GM12878 (cell line): ENCODE measurements around the gene OR7D4.
"Not testable (repeated sequence)": the region's sequence is repeated elsewhere in the genome, so short reads cannot be mapped to it uniquely, and the experiment has no call there.

Source experiments
- ASH2L ChIP-seq: fragments of 300-600, 200-600 bp; sonication (generic); IDR thresholded peaks from 2 replicates; pipeline ENCODE4 v1.6.1; 2017; ENCODE audit warnings: low read depth, mild to moderate bottlenecking, borderline replicate concordance
- BRCA1 ChIP-seq: IDR thresholded peaks from 2 replicates; pipeline ENCODE4 v1.6.1; 2011; ENCODE audit warnings: low read depth, low read length, improper control_type of control experiment
- CTCF ChIP-seq, 3 experiments: IDR thresholded peaks in 2 of 3; conservative IDR thresholded peaks in 1 of 3; 2 replicates each; pipeline ENCODE4 v1.5.1; 2011; ENCODE audit warnings: low read depth in 3 of 3, low read length in 3 of 3, mild to moderate bottlenecking in 3 of 3, control low read depth in 2 of 3, moderate library complexity in 2 of 3, inconsistent platforms in 1 of 3, mixed read lengths in 1 of 3; ENCODE audit not compliant: control insufficient read depth in 2 of 3, insufficient read depth in 1 of 3; ENCODE audit errors: extremely low read depth in 1 of 3
- EGR1 ChIP-seq, 2 experiments: IDR thresholded peaks; 1 replicate in 1 of 2; 2 replicates in 1 of 2; pipeline ENCODE4 v1.6.1; 2011 to 2012; ENCODE audit warnings: low read depth in 2 of 2, low read length in 2 of 2, borderline replicate concordance in 1 of 2, mild to moderate bottlenecking in 1 of 2, moderate library complexity in 1 of 2
- ETV6 ChIP-seq, 2 experiments: fragments of 450-650 bp in 1 of 2; IDR thresholded peaks in 1 of 2; conservative IDR thresholded peaks in 1 of 2; 2 replicates each; pipeline ENCODE4 v1.6.1; 2014; ENCODE audit warnings: antibody characterized with exemption in 1 of 2, borderline replicate concordance in 1 of 2, low read depth in 1 of 2, mild to moderate bottlenecking in 1 of 2, moderate library complexity in 1 of 2
- EZH2 ChIP-seq: IDR thresholded peaks from 2 replicates; pipeline ENCODE4 v1.6.1; 2012; ENCODE audit warnings: low read depth, mild to moderate bottlenecking, control low read depth, inconsistent platforms, low read length, borderline replicate concordance; ENCODE audit not compliant: control insufficient read depth
- FOXM1 ChIP-seq: IDR thresholded peaks from 2 replicates; pipeline ENCODE4 v1.6.1; 2012; ENCODE audit warnings: low read depth, mild to moderate bottlenecking, inconsistent platforms, low read length, moderate library complexity
- POLR2AphosphoS5 ChIP-seq: IDR thresholded peaks from 2 replicates; pipeline ENCODE4 v1.6.1; 2011; ENCODE audit warnings: mild to moderate bottlenecking, low read length, inconsistent platforms
- SMC3 ChIP-seq: IDR thresholded peaks from 2 replicates; pipeline ENCODE4 v1.6.1; 2011; ENCODE audit warnings: low read length, improper control_type of control experiment, borderline replicate concordance
- TAF1 ChIP-seq: IDR thresholded peaks from 2 replicates; pipeline ENCODE4 v1.6.1; 2011; ENCODE audit warnings: mild to moderate bottlenecking, low read depth, low read length, borderline replicate concordance
- ZBTB33 ChIP-seq: fragments of 450-650 bp; IDR thresholded peaks from 2 replicates; pipeline ENCODE4 v1.6.1; 2017; ENCODE audit warnings: mild to moderate bottlenecking
- ZBTB40 ChIP-seq: fragments of 450-650 bp; IDR thresholded peaks from 2 replicates; pipeline ENCODE4 v1.6.1; 2016; ENCODE audit warnings: mild to moderate bottlenecking, moderate library complexity, borderline replicate concordance
- TF ChIP-seq, protein P1 (sequence below): IDR thresholded peaks from 2 replicates; pipeline ENCODE4 v1.6.1; 2011; ENCODE audit warnings: borderline replicate concordance, low read depth, mild to moderate bottlenecking, moderate library complexity, mixed read lengths, low read length; ENCODE audit not compliant: insufficient read depth; ENCODE audit errors: extremely low read length
- TF ChIP-seq, protein P2 (sequence below): IDR thresholded peaks from 2 replicates; pipeline ENCODE4 v1.6.1; 2012; ENCODE audit warnings: mild to moderate bottlenecking, low read depth, low read length

GRCh38 chr19:9198044-9198443, 21.3 kb downstream of the OR7D4 start:
- TF ChIP-seq ZBTB33; ASH2L; BRCA1; CTCF (IDR thresholded peaks at IDR 0.05 in 2 of 3, conservative IDR thresholded peaks at IDR 0.05 in 1 of 3; ENCODE audit: control insufficient read depth in 2 of 3, extremely low read depth in 1 of 3, insufficient read depth in 1 of 3, low read depth in 3 of 3, low read length in 3 of 3); ZBTB40; SMC3; POLR2AphosphoS5; ETV6 (conservative IDR thresholded peaks at IDR 0.05 in 1 of 2, IDR thresholded peaks at IDR 0.05 in 1 of 2; ENCODE audit: borderline replicate concordance in 1 of 2, low read depth in 1 of 2); TAF1; EZH2; EGR1 (IDR thresholded peaks at IDR 0.05; ENCODE audit: borderline replicate concordance in 1 of 2, low read depth in 2 of 2, low read length in 2 of 2); FOXM1: not testable (repeated sequence)
- TF ChIP-seq, protein P1, sequence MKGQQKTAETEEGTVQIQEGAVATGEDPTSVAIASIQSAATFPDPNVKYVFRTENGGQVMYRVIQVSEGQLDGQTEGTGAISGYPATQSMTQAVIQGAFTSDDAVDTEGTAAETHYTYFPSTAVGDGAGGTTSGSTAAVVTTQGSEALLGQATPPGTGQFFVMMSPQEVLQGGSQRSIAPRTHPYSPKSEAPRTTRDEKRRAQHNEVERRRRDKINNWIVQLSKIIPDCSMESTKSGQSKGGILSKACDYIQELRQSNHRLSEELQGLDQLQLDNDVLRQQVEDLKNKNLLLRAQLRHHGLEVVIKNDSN, result not testable (repeated sequence)
- TF ChIP-seq, protein P2, sequence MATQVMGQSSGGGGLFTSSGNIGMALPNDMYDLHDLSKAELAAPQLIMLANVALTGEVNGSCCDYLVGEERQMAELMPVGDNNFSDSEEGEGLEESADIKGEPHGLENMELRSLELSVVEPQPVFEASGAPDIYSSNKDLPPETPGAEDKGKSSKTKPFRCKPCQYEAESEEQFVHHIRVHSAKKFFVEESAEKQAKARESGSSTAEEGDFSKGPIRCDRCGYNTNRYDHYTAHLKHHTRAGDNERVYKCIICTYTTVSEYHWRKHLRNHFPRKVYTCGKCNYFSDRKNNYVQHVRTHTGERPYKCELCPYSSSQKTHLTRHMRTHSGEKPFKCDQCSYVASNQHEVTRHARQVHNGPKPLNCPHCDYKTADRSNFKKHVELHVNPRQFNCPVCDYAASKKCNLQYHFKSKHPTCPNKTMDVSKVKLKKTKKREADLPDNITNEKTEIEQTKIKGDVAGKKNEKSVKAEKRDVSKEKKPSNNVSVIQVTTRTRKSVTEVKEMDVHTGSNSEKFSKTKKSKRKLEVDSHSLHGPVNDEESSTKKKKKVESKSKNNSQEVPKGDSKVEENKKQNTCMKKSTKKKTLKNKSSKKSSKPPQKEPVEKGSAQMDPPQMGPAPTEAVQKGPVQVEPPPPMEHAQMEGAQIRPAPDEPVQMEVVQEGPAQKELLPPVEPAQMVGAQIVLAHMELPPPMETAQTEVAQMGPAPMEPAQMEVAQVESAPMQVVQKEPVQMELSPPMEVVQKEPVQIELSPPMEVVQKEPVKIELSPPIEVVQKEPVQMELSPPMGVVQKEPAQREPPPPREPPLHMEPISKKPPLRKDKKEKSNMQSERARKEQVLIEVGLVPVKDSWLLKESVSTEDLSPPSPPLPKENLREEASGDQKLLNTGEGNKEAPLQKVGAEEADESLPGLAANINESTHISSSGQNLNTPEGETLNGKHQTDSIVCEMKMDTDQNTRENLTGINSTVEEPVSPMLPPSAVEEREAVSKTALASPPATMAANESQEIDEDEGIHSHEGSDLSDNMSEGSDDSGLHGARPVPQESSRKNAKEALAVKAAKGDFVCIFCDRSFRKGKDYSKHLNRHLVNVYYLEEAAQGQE, result not testable (repeated sequence)
